ENCODE measurements around the gene CEACAM1.
"Not testable (repeated sequence)": the region's sequence is repeated elsewhere in the genome, so short reads cannot be mapped to it uniquely, and the experiment has no call there.

Gene CEACAM1

DNA sequence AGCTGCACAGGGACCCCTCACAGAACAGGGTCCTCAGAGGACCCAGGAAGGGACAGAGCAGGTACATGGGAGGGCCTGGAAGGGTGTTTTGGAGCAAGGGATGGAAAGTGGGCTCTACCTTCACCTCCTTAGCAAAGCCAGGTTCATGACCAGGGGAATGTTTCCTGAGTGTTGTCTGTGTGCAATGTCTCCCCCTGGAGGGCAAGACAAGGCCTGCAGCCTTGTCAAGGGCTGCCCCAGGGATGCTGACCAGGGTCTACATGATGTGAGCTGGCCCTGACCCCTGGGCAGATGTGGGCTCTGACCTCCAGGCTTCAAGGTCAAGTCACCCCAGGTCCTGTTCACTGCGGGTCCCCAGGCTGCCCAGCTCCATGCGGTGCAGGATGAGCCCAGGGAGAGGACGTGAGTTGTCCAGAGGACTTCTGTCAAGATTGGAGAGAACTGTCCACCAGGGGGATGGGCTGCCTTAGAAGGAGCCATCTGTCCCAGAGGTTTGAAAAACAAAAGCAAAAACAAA lies 1.0 kb upstream of the CEACAM1 start:
- Histone ChIP-seq H3K4me3 (ENCODE audit: low read depth, low read length) (no peak overlapping the region), H3K9ac (ENCODE audit: low read depth, low read length) (no peak overlapping the region), H3K4me1 (ENCODE audit: control insufficient read depth, insufficient read depth, low read length) (peaks cover 13% of the 10 kb centered on the region), H3K27ac (ENCODE audit: low read depth, low read length) (no peak overlapping the region), H3K36me3 (ENCODE audit: control insufficient read depth, insufficient read depth, low read length) (no peaks in the 10 kb centered on the region), H3K27me3 (ENCODE audit: control insufficient read depth, insufficient read depth, low read length) (no peaks in the 10 kb centered on the region), H3K9me3 (ENCODE audit: control insufficient read depth, insufficient read depth, low read length) (no peaks in the 10 kb centered on the region)

DNA sequence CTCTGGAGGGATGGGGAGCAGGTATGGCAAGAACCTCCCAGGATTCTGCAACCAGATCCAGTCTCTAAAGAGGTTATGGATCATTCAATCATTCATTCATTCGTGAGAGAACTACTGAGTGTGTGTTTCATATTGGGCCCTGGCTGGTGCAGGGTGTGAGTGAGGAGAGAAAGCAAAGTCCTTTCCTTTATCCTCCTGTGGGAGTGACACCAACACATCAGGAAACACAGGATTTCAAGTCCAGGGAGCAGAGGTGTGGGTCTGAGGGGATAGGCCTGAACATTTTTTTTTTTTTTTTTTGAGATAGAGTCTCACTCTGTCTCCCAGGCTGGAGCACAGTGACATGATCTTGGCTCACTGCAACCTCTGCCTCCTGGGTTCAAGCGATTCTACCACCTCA lies 3.3 kb downstream of the CEACAM1 start:
- H3K4me3 ChIP-seq (ENCODE audit: low read depth, low read length) = no peak overlapping the region
- no peak overlapping the region for H3K27ac ChIP-seq (ENCODE audit: low read depth, low read length)
- no peaks in the 10 kb centered on the region for H3K9me3 ChIP-seq (ENCODE audit: control insufficient read depth, insufficient read depth, low read length)
- no peaks in the 10 kb centered on the region for H3K27me3 ChIP-seq (ENCODE audit: control insufficient read depth, insufficient read depth, low read length)
- H3K4me1 ChIP-seq (ENCODE audit: control insufficient read depth, insufficient read depth, low read length) = peaks cover 9% of the 10 kb centered on the region
- no peaks in the 10 kb centered on the region for H3K36me3 ChIP-seq (ENCODE audit: control insufficient read depth, insufficient read depth, low read length)
- H3K9ac ChIP-seq (ENCODE audit: low read depth, low read length) = no peak overlapping the region

- H3K27ac ChIP-seq (ENCODE audit: low read depth, low read length) = no peak overlapping the region
- no peak overlapping the region for H3K4me3 ChIP-seq (ENCODE audit: low read depth, low read length)
- no peaks in the 10 kb centered on the region for H3K9me3 ChIP-seq (ENCODE audit: control insufficient read depth, insufficient read depth, low read length)
- peaks cover 9% of the 10 kb centered on the region for H3K4me1 ChIP-seq (ENCODE audit: control insufficient read depth, insufficient read depth, low read length)
- no peak overlapping the region for H3K9ac ChIP-seq (ENCODE audit: low read depth, low read length)
- H3K27me3 ChIP-seq (ENCODE audit: control insufficient read depth, insufficient read depth, low read length) = no peaks in the 10 kb centered on the region
- H3K36me3 ChIP-seq (ENCODE audit: control insufficient read depth, insufficient read depth, low read length) = no peaks in the 10 kb centered on the region
These were observed 4.0 kb downstream of the CEACAM1 start for GRCh38 chr19:42524250-42524649.

GRCh38 chr19:42522262-42522661 lies 6.0 kb downstream of the CEACAM1 start:
- not testable (repeated sequence) for H3K4me3 ChIP-seq (ENCODE audit: low read depth, low read length); H3K4me1 ChIP-seq (ENCODE audit: control insufficient read depth, insufficient read depth, low read length); H3K27ac ChIP-seq (ENCODE audit: low read depth, low read length); H3K9ac ChIP-seq (ENCODE audit: low read depth, low read length); H3K36me3 ChIP-seq (ENCODE audit: control insufficient read depth, insufficient read depth, low read length); H3K9me3 ChIP-seq (ENCODE audit: control insufficient read depth, insufficient read depth, low read length); H3K27me3 ChIP-seq (ENCODE audit: control insufficient read depth, insufficient read depth, low read length)

DNA sequence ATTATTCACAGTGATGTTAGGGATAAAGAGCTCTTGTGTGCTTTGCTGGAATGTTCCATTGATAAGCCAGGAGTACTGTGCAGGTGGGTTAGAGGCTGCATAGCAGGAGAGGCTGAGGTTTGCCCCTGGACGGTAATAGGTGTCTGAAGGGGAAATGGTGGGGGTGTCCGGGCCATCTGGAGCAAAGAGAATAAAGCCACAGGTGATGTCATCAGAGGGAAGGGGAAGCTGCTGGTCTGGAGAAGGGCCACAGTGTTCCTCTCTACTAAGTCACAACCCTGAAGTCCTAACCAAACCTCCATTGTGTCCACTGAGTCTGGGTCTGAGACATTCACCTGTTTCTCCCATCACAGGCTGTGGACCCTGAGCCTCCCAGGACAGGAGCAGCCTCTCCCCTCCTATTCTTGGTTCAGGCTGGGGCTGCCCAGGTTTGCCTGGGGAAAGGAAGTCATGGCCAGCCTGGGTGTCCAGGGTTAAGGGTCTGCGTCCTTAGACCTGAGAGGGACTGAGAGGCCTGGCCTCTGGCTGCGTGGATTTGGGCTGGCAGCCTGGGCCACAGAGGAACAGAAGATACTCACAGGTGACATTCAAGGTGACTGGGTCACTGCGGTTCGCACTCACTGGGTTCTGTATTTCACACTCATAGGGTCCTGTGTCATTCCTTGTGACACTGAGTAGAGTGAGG lies 6.8 kb downstream of the CEACAM1 start:
- Histone ChIP-seq H3K4me3 (ENCODE audit: low read depth, low read length) (no peak overlapping the region), H3K9me3 (ENCODE audit: control insufficient read depth, insufficient read depth, low read length) (no peaks in the 10 kb centered on the region), H3K4me1 (ENCODE audit: control insufficient read depth, insufficient read depth, low read length) (no peaks in the 10 kb centered on the region), H3K36me3 (ENCODE audit: control insufficient read depth, insufficient read depth, low read length) (no peaks in the 10 kb centered on the region), H3K27me3 (ENCODE audit: control insufficient read depth, insufficient read depth, low read length) (no peaks in the 10 kb centered on the region), H3K9ac (ENCODE audit: low read depth, low read length) (no peak overlapping the region), H3K27ac (ENCODE audit: low read depth, low read length) (no peak overlapping the region)

DNA sequence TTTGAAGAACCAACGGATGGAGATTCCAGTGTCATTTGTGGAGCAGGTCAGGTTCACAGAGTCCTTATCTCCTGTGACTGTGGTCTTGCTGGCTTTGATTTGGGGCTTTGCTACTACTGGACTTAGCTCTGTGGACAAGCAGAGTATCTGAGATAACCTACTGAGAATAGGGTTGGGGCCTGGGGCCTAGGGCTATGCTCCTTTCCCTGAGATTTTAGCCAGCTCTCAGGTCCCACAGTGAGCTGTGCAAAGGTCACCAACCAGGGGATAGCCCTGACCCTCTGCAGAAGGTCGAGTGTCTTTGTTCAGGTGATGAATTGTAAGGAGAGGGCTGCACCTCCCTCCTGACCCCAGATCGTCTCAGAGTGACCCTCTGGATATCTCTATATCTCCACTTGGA lies 9.2 kb downstream of the CEACAM1 start:
- Histone ChIP-seq H3K9me3 (ENCODE audit: control insufficient read depth, insufficient read depth, low read length) (no peaks in the 10 kb centered on the region), H3K9ac (ENCODE audit: low read depth, low read length) (no peak overlapping the region), H3K36me3 (ENCODE audit: control insufficient read depth, insufficient read depth, low read length) (no peaks in the 10 kb centered on the region), H3K4me3 (ENCODE audit: low read depth, low read length) (no peak overlapping the region), H3K27ac (ENCODE audit: low read depth, low read length) (no peak overlapping the region), H3K4me1 (ENCODE audit: control insufficient read depth, insufficient read depth, low read length) (no peaks in the 10 kb centered on the region), H3K27me3 (ENCODE audit: control insufficient read depth, insufficient read depth, low read length) (no peaks in the 10 kb centered on the region)

- H3K4me1 ChIP-seq (ENCODE audit: control insufficient read depth, insufficient read depth, low read length) = 0 out of 2 replicates have a peak, but pooled peaks cover 4% of the 10 kb centered on the region
- H3K4me3 ChIP-seq (ENCODE audit: low read depth, low read length) = no peak overlapping the region
- H3K9ac ChIP-seq (ENCODE audit: low read depth, low read length) = no peak overlapping the region
- no peaks in the 10 kb centered on the region for H3K9me3 ChIP-seq (ENCODE audit: control insufficient read depth, insufficient read depth, low read length)
- H3K36me3 ChIP-seq (ENCODE audit: control insufficient read depth, insufficient read depth, low read length) = no peaks in the 10 kb centered on the region
- H3K27ac ChIP-seq (ENCODE audit: low read depth, low read length) = no peak overlapping the region
- H3K27me3 ChIP-seq (ENCODE audit: control insufficient read depth, insufficient read depth, low read length) = no peaks in the 10 kb centered on the region
These were observed 11.5 kb downstream of the CEACAM1 start for GRCh38 chr19:42516771-42517170.

DNA sequence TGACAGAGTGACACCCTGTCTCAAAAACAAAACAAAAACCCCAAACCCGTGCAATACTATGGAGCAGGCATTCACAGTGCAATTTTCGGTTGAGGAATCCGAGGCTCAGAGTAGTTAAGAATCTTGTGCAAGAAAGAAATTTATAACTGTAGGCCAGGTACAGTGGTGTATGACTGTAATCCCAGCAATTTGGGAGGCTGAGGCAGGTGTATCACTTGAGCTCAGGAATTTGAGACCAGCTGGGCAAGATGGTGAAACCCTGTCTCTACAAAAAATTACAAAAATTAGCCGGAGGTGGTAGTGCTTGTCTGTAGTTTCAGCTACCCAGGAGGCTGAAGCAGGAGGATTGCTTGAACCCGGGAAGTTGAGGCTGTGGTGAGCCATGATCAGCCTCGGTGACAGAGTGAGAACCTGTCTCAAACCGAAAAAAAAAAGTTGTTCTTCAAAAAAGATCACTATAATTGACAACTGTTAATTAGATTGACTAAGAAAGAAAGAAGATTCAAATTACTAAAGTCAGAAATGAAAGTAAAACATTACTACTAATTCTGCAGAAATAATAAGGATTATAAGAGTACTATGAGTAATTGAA lies 12.9 kb downstream of the CEACAM1 start:
- H3K27ac ChIP-seq (ENCODE audit: low read depth, low read length) = no peak overlapping the region
- no peak overlapping the region for H3K9ac ChIP-seq (ENCODE audit: low read depth, low read length)
- no peaks in the 10 kb centered on the region for H3K27me3 ChIP-seq (ENCODE audit: control insufficient read depth, insufficient read depth, low read length)
- no peaks in the 10 kb centered on the region for H3K36me3 ChIP-seq (ENCODE audit: control insufficient read depth, insufficient read depth, low read length)
- H3K4me1 ChIP-seq (ENCODE audit: control insufficient read depth, insufficient read depth, low read length) = peaks cover 4% of the 10 kb centered on the region; the same call in 1 of the 2 replicates
- no peak overlapping the region for H3K4me3 ChIP-seq (ENCODE audit: low read depth, low read length)
- H3K9me3 ChIP-seq (ENCODE audit: control insufficient read depth, insufficient read depth, low read length) = no peaks in the 10 kb centered on the region

GRCh38 chr19:42514449-42514848 lies 13.8 kb downstream of the CEACAM1 start:
- Histone ChIP-seq H3K36me3 (ENCODE audit: control insufficient read depth, insufficient read depth, low read length) (no peaks in the 10 kb centered on the region), H3K4me1 (ENCODE audit: control insufficient read depth, insufficient read depth, low read length) (peaks cover 4% of the 10 kb centered on the region; the same call in 1 of the 2 replicates), H3K9me3 (ENCODE audit: control insufficient read depth, insufficient read depth, low read length) (no peaks in the 10 kb centered on the region), H3K9ac (ENCODE audit: low read depth, low read length) (no peak overlapping the region), H3K27me3 (ENCODE audit: control insufficient read depth, insufficient read depth, low read length) (no peaks in the 10 kb centered on the region), H3K4me3 (ENCODE audit: low read depth, low read length) (no peak overlapping the region), H3K27ac (ENCODE audit: low read depth, low read length) (no peak overlapping the region)

GRCh38 chr19:42512743-42513304 lies 15.5 kb downstream of the CEACAM1 start:
- H3K4me3 ChIP-seq (ENCODE audit: low read depth, low read length) = no peak overlapping the region

DNA sequence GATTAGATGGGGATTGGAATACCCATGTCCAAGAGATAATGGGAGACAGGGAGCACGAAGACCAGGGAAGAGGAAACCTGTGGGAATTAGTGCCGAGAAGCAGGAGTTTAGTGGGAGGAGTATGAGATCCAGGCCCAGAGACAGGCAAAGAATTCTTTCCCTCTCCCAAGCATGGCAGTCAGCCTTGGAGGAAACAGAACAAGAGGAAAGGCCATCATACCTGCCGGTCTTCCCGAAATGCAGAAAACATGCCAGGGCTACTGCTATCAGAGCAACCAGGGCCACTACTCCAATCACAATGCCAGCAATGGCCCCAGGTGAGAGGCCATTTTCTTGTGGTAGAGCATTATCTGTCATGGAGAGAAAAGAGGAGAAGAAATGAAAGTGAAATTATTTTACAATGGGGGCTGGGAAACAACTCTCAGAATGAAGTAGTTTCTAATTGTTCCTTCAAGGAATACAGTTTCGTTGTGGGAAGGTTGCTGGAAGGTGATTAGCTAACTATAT lies 16.1 kb downstream of the CEACAM1 start:
- no peaks in the 10 kb centered on the region for H3K9me3 ChIP-seq (ENCODE audit: control insufficient read depth, insufficient read depth, low read length)
- H3K4me1 ChIP-seq (ENCODE audit: control insufficient read depth, insufficient read depth, low read length) = peaks cover 7% of the 10 kb centered on the region; the same call in 1 of the 2 replicates
- no peaks in the 10 kb centered on the region for H3K36me3 ChIP-seq (ENCODE audit: control insufficient read depth, insufficient read depth, low read length)
- no peak overlapping the region for H3K4me3 ChIP-seq (ENCODE audit: low read depth, low read length)
- no peak overlapping the region for H3K9ac ChIP-seq (ENCODE audit: low read depth, low read length)
- H3K27me3 ChIP-seq (ENCODE audit: control insufficient read depth, insufficient read depth, low read length) = no peaks in the 10 kb centered on the region
- H3K27ac ChIP-seq (ENCODE audit: low read depth, low read length) = no peak overlapping the region

More at GRCh38 chr19:42512743-42513304, 15.5 kb downstream of the CEACAM1 start:
- no peak overlapping the region for H3K9ac ChIP-seq (ENCODE audit: low read depth, low read length)
- H3K27ac ChIP-seq (ENCODE audit: low read depth, low read length) = no peak overlapping the region
- H3K36me3 ChIP-seq (ENCODE audit: control insufficient read depth, insufficient read depth, low read length) = no peaks in the 10 kb centered on the region
- H3K9me3 ChIP-seq (ENCODE audit: control insufficient read depth, insufficient read depth, low read length) = no peaks in the 10 kb centered on the region
- peaks cover 7% of the 10 kb centered on the region; the same call in 1 of the 2 replicates for H3K4me1 ChIP-seq (ENCODE audit: control insufficient read depth, insufficient read depth, low read length)
- H3K27me3 ChIP-seq (ENCODE audit: control insufficient read depth, insufficient read depth, low read length) = no peaks in the 10 kb centered on the region

All from HUES48 (cell line).